Suprapubic skin (tissue), 4 donors: ENCODE measurements around the gene ABHD16B.

Source experiments
- EP300 ChIP-seq: sonication (generic); formaldehyde crosslinking; IDR thresholded peaks from one replicate; pipeline ENCODE4 v1.6.1; 2017; ENCODE audit warnings: antibody characterized with exemption
- POLR2A ChIP-seq, 2 donors: fragments of 450-650 bp; IDR thresholded peaks; one replicate each; pipeline ENCODE4 v1.6.1; 2017; ENCODE audit warnings: antibody characterized with exemption in 2 of 2, mild to moderate bottlenecking in 2 of 2, moderate library complexity in 2 of 2
- POLR2AphosphoS5 ChIP-seq, 3 donors: sonication (generic); formaldehyde crosslinking; IDR thresholded peaks; one replicate each; pipeline ENCODE4 v1.6.1; 2017; ENCODE audit warnings: antibody characterized with exemption in 3 of 3
- TF ChIP-seq, protein P1 (sequence below), 2 donors: fragments of 200-600 bp in 1 of 2; fragments of 450-650 bp in 1 of 2; sonication (generic) in 1 of 2; IDR thresholded peaks; one replicate each; pipeline ENCODE4 v1.5.1; 2016 to 2019; ENCODE audit warnings: antibody characterized with exemption in 2 of 2, mild to moderate bottlenecking in 1 of 2, moderate library complexity in 1 of 2

DNA sequence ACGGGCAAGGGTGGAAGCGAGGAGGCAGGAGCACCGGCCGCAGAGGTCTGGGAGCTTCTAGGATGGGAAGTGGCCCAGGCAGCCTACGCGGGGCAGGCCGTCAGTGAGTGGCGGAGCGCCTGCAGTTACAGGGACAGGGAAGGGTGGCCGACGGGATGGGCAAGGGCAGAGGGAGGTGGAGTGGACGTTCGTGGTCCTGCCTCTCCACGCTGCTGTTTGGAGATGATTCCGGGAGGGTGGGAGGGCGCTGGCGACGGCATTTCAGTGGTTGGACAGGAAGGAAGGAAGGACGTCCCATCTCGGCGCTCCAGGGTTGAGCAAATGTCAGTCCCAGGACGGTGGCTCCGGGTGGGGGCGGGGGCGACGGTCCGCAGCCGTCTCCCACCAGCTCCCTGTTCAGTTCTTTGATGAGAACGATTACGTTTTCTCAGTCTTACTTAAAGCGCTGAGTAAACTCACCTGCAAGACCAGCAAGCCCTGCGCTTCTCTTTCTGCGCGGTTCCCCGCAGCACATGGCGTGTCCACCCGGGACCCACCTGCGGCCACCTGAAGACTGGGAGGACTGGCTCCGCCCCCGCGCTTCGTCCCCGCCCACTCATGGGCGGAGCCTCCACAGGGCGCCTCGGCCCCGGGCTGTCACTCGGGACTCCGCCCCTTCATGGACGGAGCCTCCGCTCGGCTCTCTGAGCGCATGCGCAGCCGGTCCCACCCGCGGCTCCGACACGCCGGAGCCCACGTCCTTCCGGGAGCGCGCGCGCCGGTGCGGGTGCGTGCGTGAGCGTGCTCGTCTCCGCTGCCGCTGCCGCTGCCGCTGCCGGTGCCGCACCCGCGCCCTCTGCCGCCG is 33.3 kb downstream of the ABHD16B start, which contains the start of gene DNAJC5:
- TF ChIP-seq, protein P1, sequence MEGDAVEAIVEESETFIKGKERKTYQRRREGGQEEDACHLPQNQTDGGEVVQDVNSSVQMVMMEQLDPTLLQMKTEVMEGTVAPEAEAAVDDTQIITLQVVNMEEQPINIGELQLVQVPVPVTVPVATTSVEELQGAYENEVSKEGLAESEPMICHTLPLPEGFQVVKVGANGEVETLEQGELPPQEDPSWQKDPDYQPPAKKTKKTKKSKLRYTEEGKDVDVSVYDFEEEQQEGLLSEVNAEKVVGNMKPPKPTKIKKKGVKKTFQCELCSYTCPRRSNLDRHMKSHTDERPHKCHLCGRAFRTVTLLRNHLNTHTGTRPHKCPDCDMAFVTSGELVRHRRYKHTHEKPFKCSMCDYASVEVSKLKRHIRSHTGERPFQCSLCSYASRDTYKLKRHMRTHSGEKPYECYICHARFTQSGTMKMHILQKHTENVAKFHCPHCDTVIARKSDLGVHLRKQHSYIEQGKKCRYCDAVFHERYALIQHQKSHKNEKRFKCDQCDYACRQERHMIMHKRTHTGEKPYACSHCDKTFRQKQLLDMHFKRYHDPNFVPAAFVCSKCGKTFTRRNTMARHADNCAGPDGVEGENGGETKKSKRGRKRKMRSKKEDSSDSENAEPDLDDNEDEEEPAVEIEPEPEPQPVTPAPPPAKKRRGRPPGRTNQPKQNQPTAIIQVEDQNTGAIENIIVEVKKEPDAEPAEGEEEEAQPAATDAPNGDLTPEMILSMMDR (IDR thresholded peaks at IDR 0.05): no peak
- TF ChIP-seq POLR2AphosphoS5 (IDR thresholded peaks at IDR 0.05): peak in 1 of 3 donors; percentile 25
- TF ChIP-seq POLR2A (IDR thresholded peaks at IDR 0.05): peak in 1 of 2 donors; percentile 14
- TF ChIP-seq EP300: no peak
